ENCODE results near the gene CLN3. TPM values are rescaled to one million over a fixed set of nuclear protein-coding genes. Genes with fewer than 3 reads are reported as not detected.

The CLN3 gene
- total and polyA plus RNA-seq, 2 of the 13 experiments (the other 11 are each of a cell fraction or from before 2014, with no cell fraction given), result 23.4 to 46.8 TPM

DNA sequence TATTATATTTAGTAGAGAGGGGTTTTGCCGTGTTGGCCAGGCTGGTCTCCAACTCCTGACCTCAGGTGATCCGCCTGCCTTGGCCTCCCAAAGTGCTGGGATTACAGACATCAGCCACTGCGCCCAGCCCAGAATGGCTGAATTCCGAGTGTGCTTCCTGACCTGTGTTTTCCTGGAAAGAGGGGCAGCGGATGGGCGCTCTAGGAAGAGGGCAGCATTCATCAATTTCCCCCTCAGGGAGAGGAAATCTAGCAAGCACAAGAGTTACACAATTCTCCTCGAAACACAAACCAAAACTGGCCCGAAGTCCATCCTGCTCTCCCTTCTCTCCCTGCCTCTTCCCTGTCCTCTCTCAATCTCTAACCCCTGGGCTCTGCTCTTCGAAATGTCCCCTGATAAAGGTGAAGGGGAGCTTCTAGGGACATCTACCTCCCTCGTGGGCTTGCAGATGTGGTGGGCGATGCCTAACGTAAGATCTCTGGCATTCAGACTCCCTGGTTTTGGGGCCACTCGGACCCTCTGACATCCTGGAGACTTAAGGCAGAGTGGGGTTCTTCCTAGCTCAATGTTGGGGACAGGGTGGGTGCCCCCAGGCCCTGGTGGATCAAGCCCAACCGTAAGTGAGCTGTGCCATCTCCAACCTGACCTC, 13.7 kb upstream of the CLN3 start (continued):
- TF ChIP-seq, protein P1, sequence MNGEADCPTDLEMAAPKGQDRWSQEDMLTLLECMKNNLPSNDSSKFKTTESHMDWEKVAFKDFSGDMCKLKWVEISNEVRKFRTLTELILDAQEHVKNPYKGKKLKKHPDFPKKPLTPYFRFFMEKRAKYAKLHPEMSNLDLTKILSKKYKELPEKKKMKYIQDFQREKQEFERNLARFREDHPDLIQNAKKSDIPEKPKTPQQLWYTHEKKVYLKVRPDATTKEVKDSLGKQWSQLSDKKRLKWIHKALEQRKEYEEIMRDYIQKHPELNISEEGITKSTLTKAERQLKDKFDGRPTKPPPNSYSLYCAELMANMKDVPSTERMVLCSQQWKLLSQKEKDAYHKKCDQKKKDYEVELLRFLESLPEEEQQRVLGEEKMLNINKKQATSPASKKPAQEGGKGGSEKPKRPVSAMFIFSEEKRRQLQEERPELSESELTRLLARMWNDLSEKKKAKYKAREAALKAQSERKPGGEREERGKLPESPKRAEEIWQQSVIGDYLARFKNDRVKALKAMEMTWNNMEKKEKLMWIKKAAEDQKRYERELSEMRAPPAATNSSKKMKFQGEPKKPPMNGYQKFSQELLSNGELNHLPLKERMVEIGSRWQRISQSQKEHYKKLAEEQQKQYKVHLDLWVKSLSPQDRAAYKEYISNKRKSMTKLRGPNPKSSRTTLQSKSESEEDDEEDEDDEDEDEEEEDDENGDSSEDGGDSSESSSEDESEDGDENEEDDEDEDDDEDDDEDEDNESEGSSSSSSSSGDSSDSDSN (CRISPR knock-in tag; IDR thresholded peaks at IDR 0.05), result peak; percentile 47; the same call in 1 of the 2 replicates
- TF ChIP-seq KDM1A (CRISPR knock-in tag; IDR thresholded peaks at IDR 0.05) (peak; percentile 54; the same call in 1 of the 2 replicates), BORCS8-MEF2B (CRISPR knock-in tag; IDR thresholded peaks at IDR 0.05) (no peak), ZNF724P (CRISPR knock-in tag; IDR thresholded peaks at IDR 0.05; ENCODE audit: borderline replicate concordance) (no peak), ZFP36L2 (CRISPR knock-in tag; IDR thresholded peaks at IDR 0.05) (no peak), NR1H2 (CRISPR knock-in tag; IDR thresholded peaks at IDR 0.05; ENCODE audit: borderline replicate concordance, low read depth) (no peak), SAFB2 (CRISPR knock-in tag; IDR thresholded peaks at IDR 0.05; ENCODE audit: borderline replicate concordance, low read depth) (0 out of 2 replicates have a peak, but pooled peaks have one; percentile 47), MTF2 (CRISPR knock-in tag; IDR thresholded peaks at IDR 0.05; ENCODE audit: borderline replicate concordance) (no peak), KLF6 (CRISPR knock-in tag; IDR thresholded peaks at IDR 0.05) (peak; percentile 29; the same call in 1 of the 2 replicates), ZNF709 (CRISPR knock-in tag; IDR thresholded peaks at IDR 0.05) (no peak)
- TF ChIP-seq, protein P2, sequence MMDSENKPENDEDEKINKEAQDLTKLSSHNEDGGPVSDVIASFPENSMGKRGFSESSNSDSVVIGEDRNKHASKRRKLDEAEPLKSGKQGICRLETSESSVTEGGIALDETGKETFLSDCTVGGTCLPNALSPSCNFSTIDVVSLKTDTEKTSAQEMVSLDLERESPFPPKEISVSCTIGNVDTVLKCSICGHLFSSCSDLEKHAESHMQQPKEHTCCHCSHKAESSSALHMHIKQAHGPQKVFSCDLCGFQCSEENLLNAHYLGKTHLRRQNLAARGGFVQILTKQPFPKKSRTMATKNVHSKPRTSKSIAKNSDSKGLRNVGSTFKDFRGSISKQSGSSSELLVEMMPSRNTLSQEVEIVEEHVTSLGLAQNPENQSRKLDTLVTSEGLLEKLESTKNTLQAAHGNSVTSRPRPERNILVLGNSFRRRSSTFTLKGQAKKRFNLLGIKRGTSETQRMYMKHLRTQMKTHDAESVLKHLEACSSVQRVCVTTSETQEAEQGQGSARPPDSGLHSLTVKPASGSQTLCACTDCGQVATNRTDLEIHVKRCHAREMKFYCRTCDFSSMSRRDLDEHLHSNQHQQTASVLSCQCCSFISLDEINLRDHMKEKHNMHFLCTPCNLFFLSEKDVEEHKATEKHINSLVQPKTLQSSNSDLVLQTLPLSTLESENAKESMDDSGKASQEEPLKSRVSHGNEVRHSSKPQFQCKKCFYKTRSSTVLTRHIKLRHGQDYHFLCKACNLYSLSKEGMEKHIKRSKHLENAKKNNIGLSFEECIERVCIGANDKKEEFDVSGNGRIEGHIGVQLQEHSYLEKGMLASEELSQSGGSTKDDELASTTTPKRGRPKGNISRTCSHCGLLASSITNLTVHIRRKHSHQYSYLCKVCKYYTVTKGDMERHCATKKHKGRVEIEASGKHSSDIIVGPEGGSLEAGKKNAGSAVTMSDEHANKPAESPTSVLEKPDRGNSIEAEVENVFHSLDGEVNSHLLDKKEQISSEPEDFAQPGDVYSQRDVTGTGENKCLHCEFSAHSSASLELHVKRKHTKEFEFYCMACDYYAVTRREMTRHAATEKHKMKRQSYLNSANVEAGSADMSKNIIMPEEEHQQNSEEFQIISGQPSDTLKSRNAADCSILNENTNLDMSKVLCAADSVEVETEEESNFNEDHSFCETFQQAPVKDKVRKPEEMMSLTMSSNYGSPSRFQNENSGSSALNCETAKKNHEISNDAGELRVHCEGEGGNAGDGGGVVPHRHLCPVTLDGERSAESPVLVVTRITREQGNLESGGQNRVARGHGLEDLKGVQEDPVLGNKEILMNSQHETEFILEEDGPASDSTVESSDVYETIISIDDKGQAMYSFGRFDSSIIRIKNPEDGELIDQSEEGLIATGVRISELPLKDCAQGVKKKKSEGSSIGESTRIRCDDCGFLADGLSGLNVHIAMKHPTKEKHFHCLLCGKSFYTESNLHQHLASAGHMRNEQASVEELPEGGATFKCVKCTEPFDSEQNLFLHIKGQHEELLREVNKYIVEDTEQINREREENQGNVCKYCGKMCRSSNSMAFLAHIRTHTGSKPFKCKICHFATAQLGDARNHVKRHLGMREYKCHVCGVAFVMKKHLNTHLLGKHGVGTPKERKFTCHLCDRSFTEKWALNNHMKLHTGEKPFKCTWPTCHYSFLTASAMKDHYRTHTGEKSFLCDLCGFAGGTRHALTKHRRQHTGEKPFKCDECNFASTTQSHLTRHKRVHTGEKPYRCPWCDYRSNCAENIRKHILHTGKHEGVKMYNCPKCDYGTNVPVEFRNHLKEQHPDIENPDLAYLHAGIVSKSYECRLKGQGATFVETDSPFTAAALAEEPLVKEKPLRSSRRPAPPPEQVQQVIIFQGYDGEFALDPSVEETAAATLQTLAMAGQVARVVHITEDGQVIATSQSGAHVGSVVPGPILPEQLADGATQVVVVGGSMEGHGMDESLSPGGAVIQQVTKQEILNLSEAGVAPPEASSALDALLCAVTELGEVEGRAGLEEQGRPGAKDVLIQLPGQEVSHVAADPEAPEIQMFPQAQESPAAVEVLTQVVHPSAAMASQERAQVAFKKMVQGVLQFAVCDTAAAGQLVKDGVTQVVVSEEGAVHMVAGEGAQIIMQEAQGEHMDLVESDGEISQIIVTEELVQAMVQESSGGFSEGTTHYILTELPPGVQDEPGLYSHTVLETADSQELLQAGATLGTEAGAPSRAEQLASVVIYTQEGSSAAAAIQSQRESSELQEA (CRISPR knock-in tag; IDR thresholded peaks at IDR 0.05; ENCODE audit: not compliant biosample characterization), result no peak
- TF ChIP-seq, protein P3, sequence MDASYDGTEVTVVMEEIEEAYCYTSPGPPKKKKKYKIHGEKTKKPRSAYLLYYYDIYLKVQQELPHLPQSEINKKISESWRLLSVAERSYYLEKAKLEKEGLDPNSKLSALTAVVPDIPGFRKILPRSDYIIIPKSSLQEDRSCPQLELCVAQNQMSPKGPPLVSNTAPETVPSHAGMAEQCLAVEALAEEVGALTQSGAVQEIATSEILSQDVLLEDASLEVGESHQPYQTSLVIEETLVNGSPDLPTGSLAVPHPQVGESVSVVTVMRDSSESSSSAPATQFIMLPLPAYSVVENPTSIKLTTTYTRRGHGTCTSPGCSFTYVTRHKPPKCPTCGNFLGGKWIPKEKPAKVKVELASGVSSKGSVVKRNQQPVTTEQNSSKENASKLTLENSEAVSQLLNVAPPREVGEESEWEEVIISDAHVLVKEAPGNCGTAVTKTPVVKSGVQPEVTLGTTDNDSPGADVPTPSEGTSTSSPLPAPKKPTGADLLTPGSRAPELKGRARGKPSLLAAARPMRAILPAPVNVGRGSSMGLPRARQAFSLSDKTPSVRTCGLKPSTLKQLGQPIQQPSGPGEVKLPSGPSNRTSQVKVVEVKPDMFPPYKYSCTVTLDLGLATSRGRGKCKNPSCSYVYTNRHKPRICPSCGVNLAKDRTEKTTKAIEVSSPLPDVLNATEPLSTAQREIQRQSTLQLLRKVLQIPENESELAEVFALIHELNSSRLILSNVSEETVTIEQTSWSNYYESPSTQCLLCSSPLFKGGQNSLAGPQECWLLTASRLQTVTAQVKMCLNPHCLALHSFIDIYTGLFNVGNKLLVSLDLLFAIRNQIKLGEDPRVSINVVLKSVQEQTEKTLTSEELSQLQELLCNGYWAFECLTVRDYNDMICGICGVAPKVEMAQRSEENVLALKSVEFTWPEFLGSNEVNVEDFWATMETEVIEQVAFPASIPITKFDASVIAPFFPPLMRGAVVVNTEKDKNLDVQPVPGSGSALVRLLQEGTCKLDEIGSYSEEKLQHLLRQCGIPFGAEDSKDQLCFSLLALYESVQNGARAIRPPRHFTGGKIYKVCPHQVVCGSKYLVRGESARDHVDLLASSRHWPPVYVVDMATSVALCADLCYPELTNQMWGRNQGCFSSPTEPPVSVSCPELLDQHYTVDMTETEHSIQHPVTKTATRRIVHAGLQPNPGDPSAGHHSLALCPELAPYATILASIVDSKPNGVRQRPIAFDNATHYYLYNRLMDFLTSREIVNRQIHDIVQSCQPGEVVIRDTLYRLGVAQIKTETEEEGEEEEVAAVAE (CRISPR knock-in tag; IDR thresholded peaks at IDR 0.05; ENCODE audit: borderline replicate concordance), result no peak

All from HepG2 (cell line).